ENCODE results near the gene OR52M1. TPM values are rescaled to one million over a fixed set of nuclear protein-coding genes. Genes with fewer than 3 reads are reported as not detected.

OR52M1 gene
- total RNA-seq, 1 donor from 2014 or later: not detected

DNA sequence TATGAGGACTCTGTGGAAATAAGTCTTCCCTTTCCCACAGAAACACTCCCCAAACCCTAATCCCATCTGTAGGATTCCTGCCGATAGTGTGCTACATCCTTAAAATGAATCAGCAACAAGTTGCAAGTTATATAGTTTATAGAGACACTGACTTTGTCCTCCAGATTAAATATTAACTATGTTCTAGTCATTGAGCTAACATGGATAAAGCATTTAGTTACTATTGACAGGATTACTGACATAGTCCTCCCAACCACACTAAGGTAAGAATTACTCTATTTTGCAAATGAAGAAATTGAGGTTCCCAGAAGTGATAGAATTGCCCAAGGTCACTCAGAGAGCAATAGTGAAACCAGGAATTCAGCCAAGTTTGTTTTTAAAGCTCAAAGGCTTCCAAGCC is 1.9 kb downstream of the OR52M1 start:
- CTCF ChIA-PET: interaction anchor here (1.0 kb wide), 1 partner anchor 365 kb away, joined by 3 read pairs; no protein-coding TSS in a partner anchor
- POLR2A ChIA-PET: no interaction called here
- no peaks in the 10 kb centered on the region for H3K36me3 Mint-ChIP-seq (ENCODE audit: low read depth)
- no peak for TF ChIP-seq CTCF (IDR thresholded peaks at IDR 0.05)
- no peak for ATAC-seq (ENCODE audit: low read depth)
- no peak overlapping the region for H3K4me3 Mint-ChIP-seq
- peaks cover 6% of the 10 kb centered on the region for H3K27me3 Mint-ChIP-seq
- no peaks in the 10 kb centered on the region for H3K9me3 Mint-ChIP-seq
- H3K4me1 Mint-ChIP-seq: no peaks in the 10 kb centered on the region
- intact Hi-C loops (cut with micrococcal nuclease): no loop called here
- no peak for DNase-seq
- H3K27ac Mint-ChIP-seq: no peak overlapping the region

- Mint-ChIP-seq H3K4me3 (no peak overlapping the region), H3K9me3 (no peaks in the 10 kb centered on the region), H3K27ac (no peak overlapping the region), H3K4me1 (no peaks in the 10 kb centered on the region), H3K27me3 (peaks cover 6% of the 10 kb centered on the region), H3K36me3 (ENCODE audit: low read depth) (no peaks in the 10 kb centered on the region)
- TF ChIP-seq CTCF (IDR thresholded peaks at IDR 0.05): no peak
- ChIA-PET POLR2A (no interaction called here), CTCF (no interaction called here)
- DNase-seq: no peak
- intact Hi-C loops (cut with micrococcal nuclease): no loop called here
- no peak for ATAC-seq (ENCODE audit: low read depth)
These were observed 2.4 kb downstream of the OR52M1 start for GRCh38 chr11:4547416-4547815.

DNA sequence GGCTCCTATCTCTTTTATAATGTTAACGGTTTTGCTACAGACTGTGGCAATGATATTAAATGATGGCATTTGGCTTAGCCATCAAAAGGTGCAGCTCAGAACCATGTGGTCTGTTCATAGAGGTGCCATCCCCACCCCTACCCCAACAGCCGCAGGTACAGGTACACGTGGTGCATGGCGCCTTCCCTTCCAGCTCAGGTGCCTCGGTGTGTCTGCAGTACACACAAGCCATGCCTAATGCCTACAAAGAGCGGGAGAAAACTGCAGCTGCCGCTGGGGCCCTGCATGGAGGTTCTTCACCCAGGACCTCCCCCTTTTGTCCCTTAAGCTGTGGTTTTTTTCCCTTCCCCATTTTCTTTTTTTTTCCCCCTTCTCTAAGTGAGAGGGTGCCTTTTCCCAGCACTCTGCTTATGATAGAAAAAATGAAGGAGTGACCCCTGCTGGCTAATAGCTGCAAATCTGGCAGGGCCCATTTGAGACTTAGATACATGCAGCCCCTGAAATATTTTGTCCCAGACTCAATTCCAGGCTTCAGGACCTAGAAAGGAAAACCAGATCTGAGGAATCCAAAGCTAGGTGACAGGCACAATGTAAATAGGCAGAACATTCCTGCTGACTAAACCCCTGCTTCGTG is 6.5 kb downstream of the OR52M1 start:
- intact Hi-C loops (cut with micrococcal nuclease): no loop called here
- ChIA-PET POLR2A (no interaction called here), CTCF (interaction anchor here (1.1 kb wide), 2 partner anchors 10 to 363 kb away, joined by 3 read pairs; no protein-coding TSS in a partner anchor)
- no peak for DNase-seq
- ATAC-seq (ENCODE audit: low read depth): no peak
- H3K4me1 Mint-ChIP-seq: no peaks in the 10 kb centered on the region
- no peaks in the 10 kb centered on the region for H3K36me3 Mint-ChIP-seq (ENCODE audit: low read depth)
- H3K9me3 Mint-ChIP-seq: no peaks in the 10 kb centered on the region
- H3K27ac Mint-ChIP-seq: no peak overlapping the region
- peaks cover 18% of the 10 kb centered on the region for H3K27me3 Mint-ChIP-seq
- H3K4me3 Mint-ChIP-seq: no peak overlapping the region
- no peak for TF ChIP-seq CTCF (IDR thresholded peaks at IDR 0.05)

- Mint-ChIP-seq H3K27ac (no peak overlapping the region), H3K36me3 (ENCODE audit: low read depth) (no peaks in the 10 kb centered on the region), H3K4me1 (no peaks in the 10 kb centered on the region), H3K4me3 (no peak overlapping the region), H3K27me3 (peaks cover 21% of the 10 kb centered on the region), H3K9me3 (peaks cover 8% of the 10 kb centered on the region)
- POLR2A ChIA-PET: no interaction called here
- CTCF ChIA-PET: no interaction called here
- DNase-seq (no peak), ATAC-seq (ENCODE audit: low read depth) (no peak)
- intact Hi-C loops (cut with micrococcal nuclease): no loop called here
- TF ChIP-seq CTCF (IDR thresholded peaks at IDR 0.05): no peak
These were observed 14.8 kb downstream of the OR52M1 start for GRCh38 chr11:4559527-4560440.

DNA sequence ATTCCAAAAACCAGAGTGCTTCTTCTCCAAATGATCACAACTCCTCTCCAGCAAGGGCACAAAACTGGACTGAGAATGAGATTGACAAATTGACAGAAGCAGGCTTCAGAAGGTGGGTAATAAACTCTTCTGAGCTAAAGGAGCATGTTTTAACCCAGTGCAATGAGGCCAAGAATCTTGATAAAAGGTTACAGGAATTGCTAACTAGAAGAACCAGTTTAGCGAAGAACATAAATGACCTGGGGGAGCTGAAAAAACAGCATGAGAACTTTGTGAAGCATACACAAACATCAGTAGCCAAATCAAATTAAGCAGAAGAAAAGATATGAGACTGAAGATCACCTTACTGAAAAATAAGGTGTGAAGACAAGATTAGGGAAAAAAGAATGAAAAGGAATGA is 15.5 kb downstream of the OR52M1 start:
- Mint-ChIP-seq H3K27ac (no peak overlapping the region), H3K4me1 (no peaks in the 10 kb centered on the region), H3K36me3 (ENCODE audit: low read depth) (no peaks in the 10 kb centered on the region), H3K9me3 (peaks cover 8% of the 10 kb centered on the region), H3K27me3 (peaks cover 22% of the 10 kb centered on the region), H3K4me3 (no peak overlapping the region)
- TF ChIP-seq CTCF (IDR thresholded peaks at IDR 0.05): no peak
- ChIA-PET POLR2A (no interaction called here), CTCF (no interaction called here)
- DNase-seq (no peak), ATAC-seq (ENCODE audit: low read depth) (no peak)
- intact Hi-C loops (cut with micrococcal nuclease): no loop called here
